Measurements from ENCODE around the gene ST7.
A peak's percentile ranks its signal among the peaks of the same experiment; 100 is the strongest.
"Not testable (repeated sequence)": the region's sequence is repeated elsewhere in the genome, so short reads cannot be mapped to it uniquely, and the experiment has no call there.

ST7 gene

GRCh38 chr7:117211614-117212013 lies 258.3 kb downstream of the ST7 start:
- no peak for DNase-seq (ENCODE audit: low read depth in 2 of 2, low spot score in 1 of 2)

- DNase-seq (ENCODE audit: low read depth in 2 of 2, low spot score in 1 of 2), result peak in 1 of 2 donors; percentile 2
Observed at GRCh38 chr7:117212969-117213877, 259.9 kb downstream of the ST7 start.

DNA sequence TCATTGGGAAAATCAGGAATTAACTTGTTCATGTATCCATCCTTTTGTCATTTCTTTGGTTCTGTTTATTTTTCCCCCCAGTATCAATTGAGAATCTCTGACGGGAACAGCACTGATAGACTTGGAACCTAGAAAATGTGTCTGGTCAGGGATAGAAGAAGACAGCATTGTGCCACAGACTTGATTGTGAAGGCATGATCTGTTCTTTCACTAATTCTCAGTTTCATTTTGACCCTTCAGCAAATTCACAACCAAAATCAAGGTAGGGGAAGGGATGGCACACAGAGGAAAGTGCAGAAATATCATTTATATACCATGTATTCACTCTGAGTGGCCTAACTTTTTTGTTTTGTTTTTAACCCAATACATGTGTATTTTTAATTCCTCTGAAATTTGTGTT lies 262.7 kb downstream of the ST7 start:
- no peak for DNase-seq (ENCODE audit: low read depth in 2 of 2, low spot score in 1 of 2)

GRCh38 chr7:117216436-117217069 lies 263.3 kb downstream of the ST7 start:
- DNase-seq (ENCODE audit: low read depth in 2 of 2, low spot score in 1 of 2), result no peak

DNA sequence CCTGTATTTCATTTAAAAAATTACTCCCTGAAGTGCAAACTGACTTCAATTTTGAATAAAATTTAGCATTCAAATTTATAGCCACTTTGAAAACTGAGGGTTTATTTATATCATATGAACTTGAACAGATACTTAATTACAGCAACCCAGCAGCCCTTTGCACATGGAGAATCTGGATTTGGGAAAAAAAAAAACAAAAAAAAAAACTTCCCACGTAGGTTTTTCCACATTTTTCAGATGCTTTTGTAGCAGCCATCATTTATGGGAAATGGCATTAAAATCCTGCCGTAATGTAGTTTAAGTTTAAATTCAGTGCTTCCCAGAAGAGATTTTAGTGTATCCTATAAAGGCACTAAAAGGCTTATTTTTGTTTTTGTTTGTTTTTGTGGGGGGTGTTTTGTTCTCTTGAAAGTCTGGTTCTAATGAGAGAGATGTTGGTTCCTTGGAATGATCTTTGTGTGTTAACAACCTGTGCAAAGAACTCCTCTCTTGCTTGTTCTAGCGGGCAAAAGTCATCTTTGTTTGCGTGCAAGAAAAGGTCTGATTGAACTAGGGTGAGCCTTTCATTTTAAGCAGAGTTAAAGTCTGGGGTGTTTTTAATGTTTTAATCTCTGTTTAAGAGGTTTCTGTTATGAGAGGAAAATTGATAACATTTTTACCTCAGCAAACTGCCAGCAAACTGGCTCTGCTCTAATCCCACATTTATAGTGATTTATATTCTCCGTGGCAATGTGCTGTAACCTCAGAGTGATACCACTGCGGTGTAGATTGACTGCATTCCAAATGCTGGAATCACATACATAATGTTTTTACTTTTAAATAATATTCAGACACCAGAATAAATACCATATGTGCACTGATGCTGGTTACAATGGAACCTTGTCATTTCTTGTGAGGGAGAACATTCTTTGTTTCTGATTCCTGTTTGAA lies 264.1 kb downstream of the ST7 start:
- DNase-seq (ENCODE audit: low read depth in 2 of 2, low spot score in 1 of 2), result no peak

DNA sequence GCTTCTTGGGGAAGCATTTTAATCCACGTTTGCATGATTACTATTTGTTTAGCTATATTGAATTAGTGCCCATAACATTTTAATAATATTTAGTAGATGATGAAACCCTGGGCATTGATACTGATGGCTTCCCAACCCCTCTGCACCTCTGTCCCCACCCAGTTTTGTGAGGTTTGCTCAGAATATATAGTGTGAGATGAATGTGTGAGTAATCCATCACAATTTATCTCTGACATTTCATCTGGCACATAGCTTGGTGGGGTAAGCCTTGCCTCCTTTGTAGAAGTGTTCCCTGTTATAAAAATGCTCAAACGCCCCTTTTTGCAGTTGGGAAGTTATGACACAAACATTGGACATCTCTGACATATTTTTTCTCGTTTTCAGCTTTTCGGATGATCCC lies 265.4 kb downstream of the ST7 start:
- DNase-seq (ENCODE audit: low read depth in 2 of 2, low spot score in 1 of 2), result no peak

- no peak for DNase-seq (ENCODE audit: low read depth in 2 of 2, low spot score in 1 of 2)
Observed at GRCh38 chr7:117219485-117219884, 266.2 kb downstream of the ST7 start.

DNA sequence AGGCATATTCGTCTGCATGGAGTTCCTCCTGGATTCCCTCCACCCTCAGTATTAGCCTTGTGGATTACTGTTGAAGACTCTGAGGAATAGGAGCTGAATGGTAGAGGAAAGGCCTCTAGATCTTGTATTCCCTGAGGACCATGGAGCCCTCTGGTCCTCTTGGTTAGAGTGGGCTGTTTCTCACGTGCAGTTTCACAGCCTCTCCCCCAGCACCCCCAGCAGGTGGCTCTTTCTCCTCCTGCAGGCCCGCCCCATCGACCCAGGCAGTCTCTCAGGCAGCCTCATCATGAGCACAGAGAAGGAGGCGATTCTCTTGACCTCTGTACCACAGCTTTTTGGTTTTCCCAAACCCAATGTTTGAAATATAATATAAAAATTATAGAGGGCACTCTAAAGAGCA lies 267.5 kb downstream of the ST7 start:
- no peak for DNase-seq (ENCODE audit: low read depth in 2 of 2, low spot score in 1 of 2)

- DNase-seq (ENCODE audit: low read depth in 2 of 2, low spot score in 1 of 2), result no peak
Observed at GRCh38 chr7:117225536-117225935, 272.2 kb downstream of the ST7 start.

DNA sequence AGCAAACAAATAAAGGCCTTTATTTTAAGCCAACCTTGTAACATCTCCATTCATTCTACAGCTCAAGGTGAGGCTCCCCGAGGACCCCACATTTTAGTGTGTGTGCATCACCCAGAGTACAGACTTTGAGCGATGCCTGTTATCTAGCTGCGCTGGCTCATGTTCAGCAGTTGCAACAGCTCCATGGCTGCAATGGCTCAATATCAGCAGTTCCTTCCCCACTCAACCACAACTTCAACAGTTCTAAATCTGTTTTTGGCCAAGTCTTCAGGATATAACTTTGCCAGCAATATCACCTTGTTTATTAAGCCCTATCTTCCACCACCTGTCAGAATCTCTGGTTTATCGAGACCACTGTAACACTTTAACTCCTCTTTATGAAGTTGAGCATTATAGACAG lies 273.8 kb downstream of the ST7 start:
- no peak for DNase-seq (ENCODE audit: low read depth in 2 of 2, low spot score in 1 of 2)

DNA sequence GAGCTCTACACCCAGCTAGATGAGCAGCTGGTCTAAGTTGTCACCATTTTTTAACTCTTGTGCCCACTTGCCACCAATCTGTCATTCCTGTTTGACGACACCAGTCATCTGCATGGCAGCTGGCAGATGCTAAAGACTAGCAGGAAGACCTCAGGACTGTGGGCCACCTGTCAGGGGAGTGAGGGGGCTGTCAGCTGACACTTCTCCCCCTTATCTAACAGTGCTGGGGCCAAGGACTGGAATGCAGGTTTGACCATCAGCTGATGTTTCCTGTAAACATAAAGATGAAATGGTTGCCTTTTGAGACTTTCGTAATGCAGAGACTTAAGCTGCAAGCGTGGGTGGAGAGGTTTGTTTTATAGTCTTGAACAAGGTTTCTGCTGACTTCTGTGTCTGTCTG lies 276.0 kb downstream of the ST7 start:
- DNase-seq (ENCODE audit: low read depth in 2 of 2, low spot score in 1 of 2), result no peak

- DNase-seq (ENCODE audit: low read depth in 2 of 2, low spot score in 1 of 2), result no peak
Observed at GRCh38 chr7:117230276-117231046, 277.2 kb downstream of the ST7 start.

DNA sequence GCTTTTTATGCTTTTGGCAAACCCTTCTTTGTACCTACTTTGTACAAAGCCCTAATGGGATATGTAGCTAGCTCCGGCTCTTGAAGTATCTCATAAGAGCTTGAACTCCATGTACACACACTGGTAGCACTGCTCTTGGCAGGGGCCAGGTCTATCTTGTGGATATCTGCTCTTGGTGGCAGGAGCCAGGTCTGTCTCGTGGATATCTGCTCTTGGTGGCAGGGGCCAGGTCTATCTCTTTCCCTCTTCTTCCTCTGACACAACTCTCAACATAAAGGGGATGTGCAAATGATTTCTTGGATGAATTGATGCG lies 277.7 kb downstream of the ST7 start:
- no peak for DNase-seq (ENCODE audit: low read depth in 2 of 2, low spot score in 1 of 2)

DNA sequence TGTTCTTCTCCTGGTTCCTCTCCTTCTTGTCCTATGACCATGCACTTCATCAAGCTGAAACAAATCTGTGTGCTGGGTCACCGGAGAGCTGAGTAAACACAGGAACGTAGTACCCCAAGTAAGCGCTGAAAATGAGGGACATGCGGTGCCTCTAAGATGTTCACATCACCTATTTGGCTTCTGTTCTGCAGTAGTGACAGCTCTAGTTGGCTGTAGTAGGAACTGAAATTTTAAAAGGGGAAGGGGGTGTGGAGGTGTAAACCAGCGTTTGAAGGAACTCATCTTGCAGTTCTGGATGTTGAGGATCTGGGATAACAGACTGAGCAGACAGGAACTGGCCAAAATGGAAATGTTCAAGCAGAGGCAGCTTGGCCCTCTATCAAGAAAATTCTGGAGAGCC lies 284.3 kb downstream of the ST7 start:
- no peak for DNase-seq (ENCODE audit: low read depth in 2 of 2, low spot score in 1 of 2)

DNA sequence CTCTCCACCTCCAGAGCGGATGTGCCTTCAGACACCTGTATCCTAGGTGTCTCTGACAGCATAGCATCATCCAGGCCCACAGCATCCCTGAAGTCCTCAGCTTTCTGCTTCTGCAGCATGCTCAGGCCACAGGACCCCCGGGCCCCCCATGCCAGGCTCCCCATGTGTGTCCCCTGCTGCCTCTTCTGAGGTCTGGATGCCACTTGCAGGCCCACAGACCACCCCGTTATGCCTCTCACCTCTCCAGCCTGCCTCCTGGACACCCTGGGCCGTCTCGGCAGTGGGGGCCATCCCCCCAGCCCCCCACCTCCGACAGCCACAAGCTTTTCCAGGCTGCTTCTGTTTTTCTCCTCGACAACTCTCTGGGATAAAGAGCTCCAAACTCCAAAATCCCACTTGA lies 285.2 kb downstream of the ST7 start:
- DNase-seq (ENCODE audit: low read depth in 2 of 2, low spot score in 1 of 2), result no peak

GRCh38 chr7:117238937-117239336 lies 285.6 kb downstream of the ST7 start:
- DNase-seq (ENCODE audit: low read depth in 2 of 2, low spot score in 1 of 2), result no peak

DNA sequence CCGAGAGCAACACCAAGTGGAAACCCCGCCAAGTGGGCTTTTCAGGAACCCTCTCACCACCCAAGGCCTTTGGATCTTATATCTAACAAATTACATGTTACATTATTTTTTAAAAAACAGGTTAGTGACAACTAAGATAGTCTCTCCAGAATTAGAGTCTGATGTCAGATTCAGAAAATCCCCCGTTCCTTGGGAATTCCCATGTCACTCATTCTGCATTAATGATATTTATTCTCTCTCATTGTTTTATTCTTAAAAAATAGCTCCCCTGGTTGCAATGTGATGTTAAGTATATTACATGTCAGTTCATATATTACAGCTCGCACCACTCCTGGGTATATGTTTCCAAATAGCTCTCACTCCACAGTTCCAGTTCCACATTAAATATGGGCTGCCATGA lies 287.8 kb downstream of the ST7 start:
- DNase-seq (ENCODE audit: low read depth in 2 of 2, low spot score in 1 of 2), result no peak

DNA sequence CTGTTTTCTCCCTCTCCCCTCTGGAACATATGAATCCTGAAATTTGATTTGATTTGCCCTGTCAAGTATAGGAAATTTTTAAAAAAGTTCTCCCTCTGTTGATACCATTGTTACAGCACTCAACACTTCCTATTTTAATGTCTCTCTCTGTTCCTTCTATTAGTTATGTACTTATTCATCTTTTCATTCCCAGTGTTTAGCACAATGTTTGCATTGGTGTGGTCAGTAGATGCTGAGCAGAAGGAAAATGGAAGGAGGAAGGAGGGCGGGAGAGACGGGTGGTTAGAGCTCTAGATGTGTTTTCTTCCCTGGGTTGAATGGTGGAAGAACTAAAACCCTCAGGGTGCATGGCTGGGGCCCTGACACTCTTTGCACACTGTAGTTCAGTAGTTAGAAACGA lies 290.1 kb downstream of the ST7 start:
- DNase-seq (ENCODE audit: low read depth in 2 of 2, low spot score in 1 of 2), result no peak

DNA sequence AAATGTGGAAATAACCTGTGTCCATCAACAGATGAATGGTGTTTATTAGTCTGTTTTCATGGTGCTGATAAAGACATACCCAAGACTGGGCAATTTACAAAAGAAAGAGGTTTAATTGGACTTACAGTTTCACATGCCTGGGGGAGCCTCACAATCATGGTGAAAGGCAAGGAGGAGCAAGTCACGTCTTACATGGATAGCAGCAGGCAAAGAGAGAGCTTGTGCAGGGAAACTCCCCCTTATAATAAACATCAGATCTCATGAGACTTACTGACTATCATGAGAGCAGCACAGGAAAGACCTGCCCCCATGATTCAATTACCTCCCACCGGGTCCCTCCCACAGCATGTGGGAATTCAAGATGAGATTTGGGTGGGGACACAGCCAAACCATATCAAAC lies 292.4 kb downstream of the ST7 start:
- DNase-seq (ENCODE audit: low read depth in 2 of 2, low spot score in 1 of 2), result not testable (repeated sequence)

GRCh38 chr7:117247809-117248208 lies 294.5 kb downstream of the ST7 start:
- DNase-seq (ENCODE audit: low read depth in 2 of 2, low spot score in 1 of 2), result no peak

DNA sequence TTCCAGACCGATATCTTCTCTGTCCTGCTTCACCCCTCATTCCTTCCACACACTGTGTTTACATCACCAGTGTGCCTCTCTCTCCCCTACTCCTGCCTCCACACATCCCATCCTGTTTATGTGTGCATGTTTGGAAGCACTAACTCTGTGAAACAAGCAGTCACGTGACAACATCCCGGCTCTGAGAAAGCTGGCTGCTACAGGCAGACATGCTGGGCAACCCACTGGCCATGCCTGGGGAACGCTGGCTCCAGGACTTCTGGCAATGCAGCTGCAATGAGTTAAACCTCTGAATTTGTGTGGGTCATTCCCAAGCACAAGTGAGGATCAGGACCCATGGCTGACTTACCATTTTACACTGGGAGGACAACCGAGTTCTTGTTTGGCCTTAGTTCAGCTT lies 295.5 kb downstream of the ST7 start:
- no peak for DNase-seq (ENCODE audit: low read depth in 2 of 2, low spot score in 1 of 2)

Data from stimulated activated CD8-positive, alpha-beta memory T cell treated with anti-CD3 and anti-CD28 coated beads, Interleukin-4, amount 100 ng/mL, for 1 hour (primary cell).